GM12878 (cell line): ENCODE measurements around the gene IL1R2. TPM values are rescaled to one million over a fixed set of nuclear protein-coding genes. Genes with fewer than 3 reads are reported as not detected.

Experiments
- ATAC-seq: fragments of 200-7000 bp; cut with Tn5 transposase; 3 replicates; pipeline ENCODE4 v1.9.1; 2020; ENCODE audit warnings: mild to moderate bottlenecking, moderate library complexity
- BruUV-seq: library from RNA; stranded (reverse); fragments of 400-500 nt; replicated peaks from 2 replicates; lab custom pipeline; 2021; lab: Mats Ljungman, UMichigan
- CTCF ChIA-PET: fragments of 300-600 bp; sonication (Branson Sonifier 250); formaldehyde crosslinking; extraction: SDS; loops from one replicate; lab custom pipeline; 2021; ENCODE audit warnings: inconsistent platforms; lab: Yijun Ruan, JAX
- POLR2A ChIA-PET: fragments of 350-600 bp; formaldehyde crosslinking; extraction: SDS; loops from one replicate; lab custom pipeline; 2021; ENCODE audit warnings: inconsistent platforms; lab: Charles Lee
- RAD21 ChIA-PET: fragments of 300-600 bp; sonication (Branson Sonifier 250); formaldehyde crosslinking; loops from one replicate; lab custom pipeline; 2023; ENCODE audit warnings: antibody characterized with exemption; ENCODE audit not compliant: unreplicated experiment; lab: Charles Lee
- SMC1A ChIA-PET: fragments of 300-600 bp; sonication (Branson Sonifier 250); formaldehyde crosslinking; loops from one replicate; lab custom pipeline; 2023; ENCODE audit not compliant: unreplicated experiment, uncharacterized antibody; lab: Charles Lee
- DNase-seq: peaks from one replicate; pipeline ENCODE4 v3.0.0-alpha.2; 2011; ENCODE audit warnings: low read depth, low spot score
- FAIRE-seq: peaks from 3 replicates; lab custom pipeline; 2011; peaks lifted over from hg19 to GRCh38; lab: Jason Lieb, UNC
- H2AFZ ChIP-seq: 2 replicates; pipeline ENCODE4 v1.6.0; 2011; ENCODE audit warnings: low read depth, low read length, control low read depth; ENCODE audit not compliant: control insufficient read depth
- H3K27ac ChIP-seq: 2 replicates; pipeline ENCODE4 v1.5.1; 2011; ENCODE audit warnings: control low read depth; ENCODE audit not compliant: control insufficient read depth, insufficient read depth
- H3K27me3 ChIP-seq, 2 experiments: replicated peaks in 1 of 2; 2 replicates each; pipeline versions ENCODE4 v1.6.0 to v1.6.1; 2011; ENCODE audit warnings: low read length in 1 of 2; ENCODE audit not compliant: control insufficient read depth in 2 of 2, insufficient read depth in 2 of 2
- H3K36me3 ChIP-seq, 2 experiments: 2 replicates each; pipeline ENCODE4 v1.5.1; 2011; ENCODE audit warnings: low read length in 1 of 2; ENCODE audit not compliant: control insufficient read depth in 2 of 2, insufficient read depth in 2 of 2
- H3K4me1 ChIP-seq: 2 replicates; pipeline ENCODE4 v1.6.1; 2011; ENCODE audit warnings: mild to moderate bottlenecking, low read length, moderate library complexity, mixed read lengths; ENCODE audit not compliant: control insufficient read depth, insufficient read depth
- H3K4me2 ChIP-seq: 2 replicates; pipeline ENCODE4 v1.6.0; 2011; ENCODE audit warnings: control low read depth; ENCODE audit not compliant: control insufficient read depth, insufficient read depth
- H3K4me3 ChIP-seq: fragments of 200-600 bp; sonication (generic); 2 replicates; pipeline ENCODE4 v1.5.1; 2016
- H3K79me2 ChIP-seq: 2 replicates; pipeline ENCODE4 v1.6.0; 2011; ENCODE audit warnings: low read length; ENCODE audit not compliant: control insufficient read depth, insufficient read depth
- H3K9ac ChIP-seq: 2 replicates; pipeline ENCODE4 v1.8.0; 2011; ENCODE audit warnings: low read length, control low read depth, mixed read lengths; ENCODE audit not compliant: control insufficient read depth, insufficient read depth
- H3K9me3 ChIP-seq: replicated peaks from 3 replicates; pipeline ENCODE4 v1.5.1; 2011; ENCODE audit warnings: mild to moderate bottlenecking, low read length; ENCODE audit not compliant: control insufficient read depth, insufficient read depth
- H4K20me1 ChIP-seq: 2 replicates; pipeline ENCODE4 v1.6.0; 2011; ENCODE audit not compliant: control insufficient read depth, insufficient read depth
- CBFB ChIP-seq: IDR thresholded peaks from 2 replicates; pipeline ENCODE4 v1.6.1; 2016; ENCODE audit warnings: antibody characterized with exemption, low read depth
- DPF2 ChIP-seq: fragments of 450-650 bp; IDR thresholded peaks from 2 replicates; pipeline ENCODE4 v1.6.1; 2017; ENCODE audit warnings: mild to moderate bottlenecking
- KDM1A ChIP-seq: fragments of 200-600 bp; sonication (generic); IDR thresholded peaks from 2 replicates; pipeline ENCODE4 v1.6.1; 2016; ENCODE audit warnings: borderline replicate concordance
- POLR2AphosphoS2 ChIP-seq: IDR thresholded peaks from 2 replicates; pipeline ENCODE4 v1.6.1; 2011; ENCODE audit warnings: low read depth, mild to moderate bottlenecking, low read length, improper control_type of control experiment, moderate library complexity
- SPI1 ChIP-seq: IDR thresholded peaks from 2 replicates; pipeline ENCODE4 v1.6.1; 2011; ENCODE audit warnings: low read depth, mild to moderate bottlenecking, low read length, moderate library complexity, borderline replicate concordance; ENCODE audit not compliant: insufficient read depth
- TCF12 ChIP-seq: IDR thresholded peaks from 2 replicates; pipeline ENCODE4 v1.6.1; 2011; ENCODE audit warnings: low read depth, mild to moderate bottlenecking, low read length
- WGBS: methylation state at CpG from one replicate; pipeline ENCODE4 v1.1.6; 2016; ENCODE audit warnings: low lambda C conversion rate; ENCODE audit not compliant: insufficient replicate concordance, insufficient coverage; ENCODE audit errors: missing lambda C conversion rate; 5-methylcytosine and 5-hydroxymethylcytosine counted together
- in situ Hi-C: fragments of 300-500 bp; cut with MboI; formaldehyde crosslinking; loops from 9 replicates; pipeline ENCODE4 v1.14.3; 2018; ENCODE audit warnings: mixed read lengths
- intact Hi-C: fragments of 100-400 bp; cut with micrococcal nuclease; formaldehyde crosslinking; loops from one replicate; pipeline ENCODE4 v1.14.2; 2022; ENCODE audit not compliant: unreplicated experiment
- polyA plus RNA-seq, 11 experiments: library from polyadenylated mRNA; depleted of rRNA in 4 of 11; unstranded in 6 of 11; stranded (reverse) in 5 of 11; fragments of >200 nt; fragmentation: Nextera tagmentation in 4 of 11; fragmentation: Illumina TruSeq in 1 of 11; extraction: Ambion mirVana in 4 of 11; extraction: Trizol in 1 of 11; gene quantifications; 1 replicate in 1 of 11; 2 replicates in 10 of 11; pipeline versions ENCODE4 v1.2.1 to v1.2.3, GENCODE V29; 2011 to 2016; ENCODE audit warnings: inconsistent platforms in 2 of 11, missing spikeins in 2 of 11, low read depth in 1 of 11
- total RNA-seq, 4 experiments: library from RNA; depleted of rRNA in 3 of 4; stranded (reverse); fragments of >200 nt in 3 of 4; fragmentation: Illumina TruSeq in 1 of 4; extraction: Trizol in 1 of 4; gene quantifications; 2 replicates each; pipeline versions ENCODE4 v1.2.1 to v1.2.3, GENCODE V29; 2013 to 2021
- TF ChIP-seq, protein P1 (sequence below): IDR thresholded peaks from 2 replicates; pipeline ENCODE4 v1.6.1; 2012; ENCODE audit warnings: improper control_type of control experiment, low read depth, low read length; ENCODE audit not compliant: insufficient replicate concordance
- TF ChIP-seq, protein P2 (sequence below): IDR thresholded peaks from 2 replicates; pipeline ENCODE4 v1.6.1; 2012; ENCODE audit warnings: mild to moderate bottlenecking, low read depth, low read length
- TF ChIP-seq, protein P3 (sequence below): IDR thresholded peaks from 2 replicates; pipeline ENCODE4 v1.6.1; 2011; ENCODE audit warnings: low read depth, mild to moderate bottlenecking, low read length, moderate library complexity, borderline replicate concordance; ENCODE audit errors: extremely low read depth

IL1R2 gene
- total and polyA plus RNA-seq, 10 of the 15 experiments (the other 5 are each of a cell fraction or from before 2014, with no cell fraction given) = 0.44 to 6.4 (median 0.62) TPM

DNA sequence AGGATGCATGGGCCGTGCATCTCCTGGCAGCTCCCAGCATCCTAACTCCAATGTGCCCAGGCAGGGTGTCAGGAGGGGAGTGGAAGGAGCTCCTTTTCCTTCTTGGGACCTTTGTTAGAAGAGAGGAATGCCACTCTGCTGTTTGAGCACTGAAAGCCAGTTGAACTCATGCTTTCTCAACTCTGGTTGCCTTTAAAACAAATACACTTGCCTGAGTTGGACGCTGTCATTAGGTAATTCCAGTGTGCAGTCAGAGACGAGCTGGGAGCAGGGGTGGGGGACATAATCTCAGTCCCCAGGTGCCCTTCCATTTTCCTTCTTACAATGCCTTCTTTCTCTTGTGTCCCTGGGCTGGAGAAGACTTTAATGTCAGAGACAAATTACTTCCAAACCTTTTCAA lies 44.4 kb upstream of the IL1R2 start:
- no peak overlapping the region for H2AFZ ChIP-seq
- no peaks in the 10 kb centered on the region for H3K4me1 ChIP-seq
- H4K20me1 ChIP-seq = no peaks in the 10 kb centered on the region
- ATAC-seq = no peak
- SMC1A ChIA-PET = interaction anchor here (0.6 to 1.2 kb wide), 2 partner anchors 12 to 24 kb away, joined by 3 to 5 read pairs; no protein-coding TSS in a partner anchor
- H3K27ac ChIP-seq = no peak overlapping the region
- DNase-seq = no peak
- RAD21 ChIA-PET = interaction anchor here (0.8 kb wide), 1 partner anchor 63 kb away, joined by 4 read pairs; no protein-coding TSS in a partner anchor
- no peaks in the 10 kb centered on the region for H3K36me3 ChIP-seq
- no peaks in the 10 kb centered on the region for H3K27me3 ChIP-seq
- in situ Hi-C loops = no loop called here
- H3K4me3 ChIP-seq = no peak overlapping the region
- WGBS = 4% methylated on average over 3 of the region's 3 CpGs
- BruUV-seq = no TSS peak
- CTCF ChIA-PET = no interaction called here
- POLR2A ChIA-PET = no interaction called here
- no peak for FAIRE-seq
- H3K79me2 ChIP-seq = no peaks in the 10 kb centered on the region
- intact Hi-C loops = no loop called here
- H3K4me2 ChIP-seq = no peak overlapping the region
- H3K9me3 ChIP-seq = no peaks in the 10 kb centered on the region; the same call in 2 of the 3 replicates
- TF ChIP-seq SPI1 (no peak), CBFB (no peak), DPF2 (no peak), POLR2AphosphoS2 (no peak), KDM1A (no peak), TCF12 (no peak)
- TF ChIP-seq, protein P1, sequence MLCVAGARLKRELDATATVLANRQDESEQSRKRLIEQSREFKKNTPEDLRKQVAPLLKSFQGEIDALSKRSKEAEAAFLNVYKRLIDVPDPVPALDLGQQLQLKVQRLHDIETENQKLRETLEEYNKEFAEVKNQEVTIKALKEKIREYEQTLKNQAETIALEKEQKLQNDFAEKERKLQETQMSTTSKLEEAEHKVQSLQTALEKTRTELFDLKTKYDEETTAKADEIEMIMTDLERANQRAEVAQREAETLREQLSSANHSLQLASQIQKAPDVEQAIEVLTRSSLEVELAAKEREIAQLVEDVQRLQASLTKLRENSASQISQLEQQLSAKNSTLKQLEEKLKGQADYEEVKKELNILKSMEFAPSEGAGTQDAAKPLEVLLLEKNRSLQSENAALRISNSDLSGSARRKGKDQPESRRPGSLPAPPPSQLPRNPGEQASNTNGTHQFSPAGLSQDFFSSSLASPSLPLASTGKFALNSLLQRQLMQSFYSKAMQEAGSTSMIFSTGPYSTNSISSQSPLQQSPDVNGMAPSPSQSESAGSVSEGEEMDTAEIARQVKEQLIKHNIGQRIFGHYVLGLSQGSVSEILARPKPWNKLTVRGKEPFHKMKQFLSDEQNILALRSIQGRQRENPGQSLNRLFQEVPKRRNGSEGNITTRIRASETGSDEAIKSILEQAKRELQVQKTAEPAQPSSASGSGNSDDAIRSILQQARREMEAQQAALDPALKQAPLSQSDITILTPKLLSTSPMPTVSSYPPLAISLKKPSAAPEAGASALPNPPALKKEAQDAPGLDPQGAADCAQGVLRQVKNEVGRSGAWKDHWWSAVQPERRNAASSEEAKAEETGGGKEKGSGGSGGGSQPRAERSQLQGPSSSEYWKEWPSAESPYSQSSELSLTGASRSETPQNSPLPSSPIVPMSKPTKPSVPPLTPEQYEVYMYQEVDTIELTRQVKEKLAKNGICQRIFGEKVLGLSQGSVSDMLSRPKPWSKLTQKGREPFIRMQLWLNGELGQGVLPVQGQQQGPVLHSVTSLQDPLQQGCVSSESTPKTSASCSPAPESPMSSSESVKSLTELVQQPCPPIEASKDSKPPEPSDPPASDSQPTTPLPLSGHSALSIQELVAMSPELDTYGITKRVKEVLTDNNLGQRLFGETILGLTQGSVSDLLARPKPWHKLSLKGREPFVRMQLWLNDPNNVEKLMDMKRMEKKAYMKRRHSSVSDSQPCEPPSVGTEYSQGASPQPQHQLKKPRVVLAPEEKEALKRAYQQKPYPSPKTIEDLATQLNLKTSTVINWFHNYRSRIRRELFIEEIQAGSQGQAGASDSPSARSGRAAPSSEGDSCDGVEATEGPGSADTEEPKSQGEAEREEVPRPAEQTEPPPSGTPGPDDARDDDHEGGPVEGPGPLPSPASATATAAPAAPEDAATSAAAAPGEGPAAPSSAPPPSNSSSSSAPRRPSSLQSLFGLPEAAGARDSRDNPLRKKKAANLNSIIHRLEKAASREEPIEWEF = no peak
- TF ChIP-seq, protein P2, sequence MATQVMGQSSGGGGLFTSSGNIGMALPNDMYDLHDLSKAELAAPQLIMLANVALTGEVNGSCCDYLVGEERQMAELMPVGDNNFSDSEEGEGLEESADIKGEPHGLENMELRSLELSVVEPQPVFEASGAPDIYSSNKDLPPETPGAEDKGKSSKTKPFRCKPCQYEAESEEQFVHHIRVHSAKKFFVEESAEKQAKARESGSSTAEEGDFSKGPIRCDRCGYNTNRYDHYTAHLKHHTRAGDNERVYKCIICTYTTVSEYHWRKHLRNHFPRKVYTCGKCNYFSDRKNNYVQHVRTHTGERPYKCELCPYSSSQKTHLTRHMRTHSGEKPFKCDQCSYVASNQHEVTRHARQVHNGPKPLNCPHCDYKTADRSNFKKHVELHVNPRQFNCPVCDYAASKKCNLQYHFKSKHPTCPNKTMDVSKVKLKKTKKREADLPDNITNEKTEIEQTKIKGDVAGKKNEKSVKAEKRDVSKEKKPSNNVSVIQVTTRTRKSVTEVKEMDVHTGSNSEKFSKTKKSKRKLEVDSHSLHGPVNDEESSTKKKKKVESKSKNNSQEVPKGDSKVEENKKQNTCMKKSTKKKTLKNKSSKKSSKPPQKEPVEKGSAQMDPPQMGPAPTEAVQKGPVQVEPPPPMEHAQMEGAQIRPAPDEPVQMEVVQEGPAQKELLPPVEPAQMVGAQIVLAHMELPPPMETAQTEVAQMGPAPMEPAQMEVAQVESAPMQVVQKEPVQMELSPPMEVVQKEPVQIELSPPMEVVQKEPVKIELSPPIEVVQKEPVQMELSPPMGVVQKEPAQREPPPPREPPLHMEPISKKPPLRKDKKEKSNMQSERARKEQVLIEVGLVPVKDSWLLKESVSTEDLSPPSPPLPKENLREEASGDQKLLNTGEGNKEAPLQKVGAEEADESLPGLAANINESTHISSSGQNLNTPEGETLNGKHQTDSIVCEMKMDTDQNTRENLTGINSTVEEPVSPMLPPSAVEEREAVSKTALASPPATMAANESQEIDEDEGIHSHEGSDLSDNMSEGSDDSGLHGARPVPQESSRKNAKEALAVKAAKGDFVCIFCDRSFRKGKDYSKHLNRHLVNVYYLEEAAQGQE = no peak
- TF ChIP-seq, protein P3, sequence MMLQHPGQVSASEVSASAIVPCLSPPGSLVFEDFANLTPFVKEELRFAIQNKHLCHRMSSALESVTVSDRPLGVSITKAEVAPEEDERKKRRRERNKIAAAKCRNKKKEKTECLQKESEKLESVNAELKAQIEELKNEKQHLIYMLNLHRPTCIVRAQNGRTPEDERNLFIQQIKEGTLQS = no peak
- TF ChIP-seq, all 136 proteins: peak for 0
- H3K9ac ChIP-seq = no peak overlapping the region
